A549 treated with Mapracorat at 1 μM for 4 hours (cell line): ENCODE data around the gene CYP4V2. TPM values are rescaled to one million over a fixed set of nuclear protein-coding genes. Genes with fewer than 3 reads are reported as not detected.

ENCODE experiments used
- total RNA-seq: library from RNA; stranded (reverse); fragments of 200-300 nt; extraction: Qiagen RNA extraction; gene quantifications from 5 replicates; pipeline ENCODE4 v1.2.3, GENCODE V29; 2022

CYP4V2 gene
- 2.5 to 3.3 TPM (median 3.1 TPM) in 5 replicates for total RNA-seq

DNA sequence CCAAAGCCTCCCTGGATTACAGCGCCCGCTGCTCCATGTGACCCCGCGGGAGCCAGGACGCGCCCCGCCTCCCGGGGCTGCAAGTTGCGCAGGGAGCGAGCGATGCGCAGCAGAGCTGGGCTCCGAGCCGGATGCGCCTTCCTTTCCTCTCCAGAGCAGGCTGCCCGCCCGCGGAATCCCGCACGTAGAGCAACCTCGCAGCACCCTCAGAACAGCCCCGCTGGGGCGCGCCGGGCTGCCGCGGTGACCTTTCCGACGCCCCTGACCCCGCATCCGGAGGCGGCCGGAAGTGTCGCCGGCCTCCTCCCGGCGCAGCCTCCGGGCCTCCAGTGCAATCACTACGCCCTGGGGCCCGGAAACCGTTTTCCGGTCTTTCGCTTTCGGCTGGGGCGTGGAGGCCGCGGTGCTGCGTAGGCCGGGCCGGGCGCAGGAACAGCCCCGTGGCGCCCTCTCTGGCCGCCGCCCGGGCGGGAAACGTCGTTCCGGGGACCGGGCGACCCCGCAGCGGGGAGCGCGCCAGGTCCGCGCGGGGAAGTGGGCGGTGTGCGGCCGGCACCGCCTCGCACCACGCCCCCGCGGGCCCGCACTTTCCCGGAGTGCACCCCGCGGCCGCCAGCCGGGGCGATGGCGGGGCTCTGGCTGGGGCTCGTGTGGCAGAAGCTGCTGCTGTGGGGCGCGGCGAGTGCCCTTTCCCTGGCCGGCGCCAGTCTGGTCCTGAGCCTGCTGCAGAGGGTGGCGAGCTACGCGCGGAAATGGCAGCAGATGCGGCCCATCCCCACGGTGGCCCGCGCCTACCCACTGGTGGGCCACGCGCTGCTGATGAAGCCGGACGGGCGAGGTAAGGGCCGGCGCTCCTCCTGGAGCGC lies at the start of gene CYP4V2:
Gene CYP4V2, plus strand, starts transcription at position 368 of the 866 bp plus-strand sequence. Its CDS starts 257 bp downstream, at position 625.

DNA sequence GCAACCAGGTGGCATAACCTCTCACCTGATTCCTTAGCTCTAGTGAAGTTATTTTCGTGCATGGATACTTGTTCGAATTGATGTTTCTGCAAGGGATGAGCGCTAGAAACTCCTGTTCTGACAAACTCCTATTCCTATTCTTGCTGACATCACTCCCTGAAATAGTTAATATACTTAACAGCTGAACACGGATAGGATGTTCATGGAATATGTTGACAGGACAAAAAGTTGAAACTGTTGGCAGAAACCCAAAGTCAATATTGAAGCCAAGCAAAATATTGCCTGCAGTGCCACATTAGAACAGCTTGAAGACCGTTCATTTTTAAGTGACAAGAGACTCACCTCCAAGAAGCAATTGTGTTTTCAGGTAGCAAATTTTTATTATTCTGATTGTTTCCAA lies 35.9 kb downstream of the CYP4V2 start, which contains the start of gene KLKB1:
Gene KLKB1, plus strand, starts transcription at position 287 of the 400 bp plus-strand sequence. CDS start 689 bp downstream, outside the sequence.

Other genes with a start within 250 kb of the CYP4V2 start
- gene TLR3, start 122.4 kb upstream of the CYP4V2 start, total RNA-seq = 0.14 to 0.56 TPM (median 0.35 TPM) in 5 replicates
- gene FAM149A, start 86.9 kb upstream of the CYP4V2 start, total RNA-seq = 1.5 to 1.9 TPM (median 1.6 TPM) in 5 replicates
- not detected in 5 replicates for gene KLKB1, start 35.9 kb downstream of the CYP4V2 start, total RNA-seq
- gene F11, start 74.6 kb downstream of the CYP4V2 start, total RNA-seq = not detected in 5 replicates